ENCODE data around the gene RBM39. TPM values are rescaled to one million over a fixed set of nuclear protein-coding genes. Genes with fewer than 3 reads are reported as not detected.

The RBM39 gene
- total and polyA plus RNA-seq, 2 of the 8 experiments (the other 6 are each of a cell fraction or from before 2014, with no cell fraction given) = 78.0 to 219 TPM

DNA sequence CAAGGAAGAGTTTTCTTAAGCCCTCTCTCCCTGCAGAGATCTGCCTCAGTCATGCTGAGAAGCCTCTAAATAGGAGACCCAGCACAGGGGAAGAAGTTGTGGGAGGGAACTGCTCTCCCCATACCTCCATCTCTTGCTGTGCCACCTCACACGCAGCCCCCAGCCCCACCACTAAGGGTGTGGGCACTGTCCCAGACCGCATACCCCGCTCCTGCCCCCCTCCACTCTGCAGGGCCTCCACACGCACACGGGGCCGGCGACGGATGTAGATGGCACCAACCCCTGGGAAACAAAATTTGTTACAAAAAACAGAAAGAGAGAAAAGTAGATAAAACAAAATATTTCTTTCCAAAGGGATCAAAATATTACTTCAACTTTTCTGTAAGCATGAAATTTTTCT is 67.1 kb downstream of the RBM39 start:
- Histone ChIP-seq H4K5ac (ENCODE audit: insufficient read length, low read depth, low read length) (no peak overlapping the region), H2BK20ac (ENCODE audit: low read length) (no peak overlapping the region), H3K4me2 (ENCODE audit: insufficient read depth in 1 of 2, low read depth in 2 of 2, low read length in 2 of 2) (no peak overlapping the region), H3K9me3 (ENCODE audit: insufficient read depth in 2 of 2, low read depth in 1 of 2, low read length in 1 of 2) (no peaks in the 10 kb centered on the region), H2BK120ac (replicated peaks; ENCODE audit: low read depth, low read length) (no peak overlapping the region), H3K56ac (replicated peaks; ENCODE audit: insufficient read length, low read depth, low read length) (no peak overlapping the region), H3K27ac (ENCODE audit: low read depth, low read length) (no peak overlapping the region), H3K9ac (replicated peaks in 1 of 4; ENCODE audit: extremely low read depth in 1 of 4, low read depth in 3 of 4, low read length in 3 of 4) (no peak overlapping the region), H3K4me3 (ENCODE audit: extremely low read depth in 1 of 4, insufficient read depth in 2 of 4, low read depth in 3 of 4, low read length in 4 of 4) (no peak overlapping the region), H3K36me3 (ENCODE audit: control insufficient read depth in 2 of 4, insufficient read depth in 4 of 4, low read length in 3 of 4) (peaks cover 0 to 11% (median 6%) of the 10 kb centered on the region in 4 experiments; a peak in 5 of 8 replicates), H2BK15ac (ENCODE audit: low read length) (no peak overlapping the region), H3K79me2 (ENCODE audit: control insufficient read depth in 1 of 2, insufficient read depth in 2 of 2, low read length in 2 of 2) (no peaks in the 10 kb centered on the region), H3K4me1 (replicated peaks in 1 of 4; ENCODE audit: control insufficient read depth in 3 of 4, insufficient read depth in 4 of 4, low read length in 3 of 4) (no peaks in the 10 kb centered on the region), H2BK12ac (ENCODE audit: low read depth, low read length) (no peak overlapping the region), H3K23me2 (ENCODE audit: low read depth, low read length) (no peaks in the 10 kb centered on the region), H3K23ac (ENCODE audit: insufficient read length) (no peak overlapping the region), H4K91ac (replicated peaks; ENCODE audit: insufficient read length, low read length) (no peak overlapping the region), H4K20me1 (replicated peaks in 1 of 2; ENCODE audit: control insufficient read depth in 1 of 2, insufficient read depth in 2 of 2, low read length in 2 of 2) (no peaks in the 10 kb centered on the region), H3K14ac (ENCODE audit: insufficient read length) (no peak overlapping the region), H3K4ac (replicated peaks; ENCODE audit: insufficient read length, low read depth, low read length) (no peak overlapping the region), H3K27me3 (replicated peaks in 1 of 4; ENCODE audit: control insufficient read depth in 3 of 4, extremely low read depth in 1 of 4, insufficient read depth in 3 of 4, low read length in 3 of 4) (no peaks in the 10 kb centered on the region), H3K18ac (ENCODE audit: extremely low read depth, low read length) (no peak overlapping the region), H2BK5ac (ENCODE audit: low read depth, low read length) (no peak overlapping the region), H4K8ac (ENCODE audit: extremely low read depth, insufficient read depth, low read length) (no peak overlapping the region; the same call in 1 of the 2 replicates), H2AK5ac (ENCODE audit: low read depth, low read length) (no peak overlapping the region), H3K79me1 (ENCODE audit: low read depth, low read length) (no peaks in the 10 kb centered on the region), H2AFZ (ENCODE audit: low read length) (no peak overlapping the region)
- DNase-seq (ENCODE audit: low read depth in 1 of 2, low spot score in 2 of 2) = no peak
- 90% methylated on average over 8 of the region's 8 CpGs; no CpG with 5 or more reads in 1 of the 2 experiments for WGBS, 2 experiments (ENCODE audit: extremely low coverage in 1 of 2, insufficient coverage in 1 of 2, insufficient read length in 1 of 2, insufficient replicate concordance in 2 of 2, low coverage in 1 of 2, low lambda C conversion rate in 2 of 2, missing lambda C conversion rate in 1 of 2)
- FAIRE-seq = no peak
- POLR2A ChIA-PET (ENCODE audit: partially characterized antibody) = interaction anchor here (0.9 to 2.4 kb wide), 3 partner anchors 10 to 28 kb away, joined by 3 to 11 read pairs (median 3); no protein-coding TSS in a partner anchor
- CTCF ChIA-PET (ENCODE audit: partially characterized antibody) = interaction anchor here (1.2 kb wide), 1 partner anchor 316 kb away, joined by 3 read pairs; no protein-coding TSS in a partner anchor
- TF ChIP-seq SIN3A (conservative IDR thresholded peaks at IDR 0.05 in 1 of 2, IDR thresholded peaks at IDR 0.05 in 1 of 2; ENCODE audit: low read depth in 1 of 2, low read length in 2 of 2) (no peak), PHF8 (conservative IDR thresholded peaks at IDR 0.05; ENCODE audit: low read depth, low read length) (no peak), CHD2 (IDR thresholded peaks at IDR 0.05; ENCODE audit: low read length) (no peak), BCL11A (IDR thresholded peaks at IDR 0.05; ENCODE audit: low read depth in 2 of 2, low read length in 2 of 2) (no peak), SRF (IDR thresholded peaks at IDR 0.05; ENCODE audit: low read depth, low read length) (no peak), RBBP5 (IDR thresholded peaks at IDR 0.05; ENCODE audit: borderline replicate concordance, low read depth, low read length) (no peak), CBX8 (IDR thresholded peaks at IDR 0.05; ENCODE audit: borderline replicate concordance, low read depth, low read length) (no peak), HDAC2 (IDR thresholded peaks at IDR 0.05; ENCODE audit: borderline replicate concordance in 1 of 2, low read depth in 2 of 2, low read length in 2 of 2) (no peak), CBX5 (IDR thresholded peaks at IDR 0.05; ENCODE audit: low read depth, low read length) (no peak), JUND (IDR thresholded peaks at IDR 0.05; ENCODE audit: low read length) (no peak), KDM5A (IDR thresholded peaks at IDR 0.05; ENCODE audit: low read length) (no peak)
- TF ChIP-seq, protein P1, sequence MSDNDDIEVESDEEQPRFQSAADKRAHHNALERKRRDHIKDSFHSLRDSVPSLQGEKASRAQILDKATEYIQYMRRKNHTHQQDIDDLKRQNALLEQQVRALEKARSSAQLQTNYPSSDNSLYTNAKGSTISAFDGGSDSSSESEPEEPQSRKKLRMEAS (IDR thresholded peaks at IDR 0.05) = no peak
- TF ChIP-seq, protein P2, sequence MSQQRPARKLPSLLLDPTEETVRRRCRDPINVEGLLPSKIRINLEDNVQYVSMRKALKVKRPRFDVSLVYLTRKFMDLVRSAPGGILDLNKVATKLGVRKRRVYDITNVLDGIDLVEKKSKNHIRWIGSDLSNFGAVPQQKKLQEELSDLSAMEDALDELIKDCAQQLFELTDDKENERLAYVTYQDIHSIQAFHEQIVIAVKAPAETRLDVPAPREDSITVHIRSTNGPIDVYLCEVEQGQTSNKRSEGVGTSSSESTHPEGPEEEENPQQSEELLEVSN (IDR thresholded peaks at IDR 0.05) = no peak
